Vagina (tissue), 2 donors: ENCODE measurements around the gene EPHA7. TPM values are rescaled to one million over a fixed set of nuclear protein-coding genes. Genes with fewer than 3 reads are reported as not detected.

Experiments
- DNase-seq, 2 donors: peaks; one replicate each; pipeline ENCODE4 v3.0.0-alpha.2; 2017; ENCODE audit errors: extremely low spot score in 2 of 2
- H3K27ac ChIP-seq: fragments of 200-600 bp; sonication (generic); one replicate; pipeline ENCODE4 v1.5.1; 2019
- H3K27me3 ChIP-seq: fragments of 200-600 bp; sonication (generic); one replicate; pipeline ENCODE4 v1.5.1; 2019
- H3K36me3 ChIP-seq, 2 donors: fragments of 200-600 bp; sonication (generic); one replicate each; pipeline ENCODE4 v1.5.1; 2017 to 2019
- H3K4me1 ChIP-seq: fragments of 200-600 bp; sonication (generic); one replicate; pipeline ENCODE4 v1.5.1; 2019
- H3K4me3 ChIP-seq, 2 donors: fragments of 200-600 bp; sonication (generic); 1 replicate in 1 of 2; 2 replicates in 1 of 2; pipeline ENCODE4 v1.5.1; 2016 to 2019
- H3K9me3 ChIP-seq: fragments of 200-600 bp; sonication (generic); one replicate; pipeline ENCODE4 v1.5.1; 2019
- CTCF ChIP-seq, 3 experiments: fragments of 450-650 bp in 2 of 3; fragments of 200-600 bp in 1 of 3; sonication (generic) in 1 of 3; IDR thresholded peaks; one replicate each; pipeline ENCODE4 v1.5.1; 2017 to 2019; ENCODE audit warnings: antibody characterized with exemption in 3 of 3, mild to moderate bottlenecking in 2 of 3, moderate library complexity in 2 of 3
- POLR2A ChIP-seq, 2 donors: fragments of 450-650 bp; IDR thresholded peaks; one replicate each; pipeline ENCODE4 v1.6.1; 2017; ENCODE audit warnings: antibody characterized with exemption in 2 of 2, mild to moderate bottlenecking in 2 of 2, moderate library complexity in 2 of 2
- POLR2AphosphoS5 ChIP-seq, 2 donors: sonication (generic); formaldehyde crosslinking; IDR thresholded peaks; one replicate each; pipeline ENCODE4 v1.9.0; 2017; ENCODE audit warnings: antibody characterized with exemption in 2 of 2, mild to moderate bottlenecking in 2 of 2, low read depth in 1 of 2; ENCODE audit not compliant: insufficient read depth in 1 of 2
- intact Hi-C: fragments of 100-400 bp; cut with DNase I; formaldehyde crosslinking; loops from one replicate; pipeline ENCODE4 v1.15.1; 2023
- total RNA-seq: library from RNA; depleted of rRNA; stranded (reverse); fragments of >200 nt; gene quantifications from one replicate; pipeline ENCODE4 v1.2.3, GENCODE V29; 2016

The EPHA7 gene
- total RNA-seq, 1 donor from 2014 or later = 2.7 TPM

- H3K27me3 ChIP-seq = no peaks in the 10 kb centered on the region
- intact Hi-C loops = no loop called here
- H3K4me1 ChIP-seq = no peaks in the 10 kb centered on the region
- no peaks in the 10 kb centered on the region for H3K9me3 ChIP-seq
- no peak overlapping the region for H3K4me3 ChIP-seq
- H3K36me3 ChIP-seq = no peaks in the 10 kb centered on the region
- no peak for DNase-seq
- H3K27ac ChIP-seq = no peak overlapping the region
- TF ChIP-seq CTCF (IDR thresholded peaks at IDR 0.05) = no peak
- no peak for TF ChIP-seq POLR2AphosphoS5 (IDR thresholded peaks at IDR 0.05; ENCODE audit: insufficient read depth in 1 of 2, low read depth in 1 of 2)
- no peak for TF ChIP-seq POLR2A (IDR thresholded peaks at IDR 0.05)
Measured at GRCh38 chr6:93304505-93304904, 114.9 kb downstream of the EPHA7 start.

GRCh38 chr6:93300661-93301060 lies 118.7 kb downstream of the EPHA7 start:
- intact Hi-C loops = no loop called here

GRCh38 chr6:93299622-93300021 lies 119.7 kb downstream of the EPHA7 start:
- no peak for DNase-seq
- H3K27me3 ChIP-seq = no peaks in the 10 kb centered on the region
- no peak overlapping the region for H3K4me3 ChIP-seq
- TF ChIP-seq CTCF (IDR thresholded peaks at IDR 0.05) (no peak), POLR2AphosphoS5 (IDR thresholded peaks at IDR 0.05; ENCODE audit: insufficient read depth in 1 of 2, low read depth in 1 of 2) (no peak), POLR2A (IDR thresholded peaks at IDR 0.05) (no peak)
- H3K27ac ChIP-seq = no peak overlapping the region
- intact Hi-C loops = no loop called here
- H3K4me1 ChIP-seq = no peaks in the 10 kb centered on the region
- no peaks in the 10 kb centered on the region for H3K9me3 ChIP-seq
- no peaks in the 10 kb centered on the region for H3K36me3 ChIP-seq

More at GRCh38 chr6:93300661-93301060, 118.7 kb downstream of the EPHA7 start:
- Histone ChIP-seq H3K36me3 (no peaks in the 10 kb centered on the region), H3K4me3 (no peak overlapping the region), H3K4me1 (no peaks in the 10 kb centered on the region), H3K27me3 (no peaks in the 10 kb centered on the region), H3K27ac (no peak overlapping the region), H3K9me3 (no peaks in the 10 kb centered on the region)
- no peak for DNase-seq
- TF ChIP-seq POLR2AphosphoS5 (IDR thresholded peaks at IDR 0.05; ENCODE audit: insufficient read depth in 1 of 2, low read depth in 1 of 2) = no peak
- TF ChIP-seq CTCF (IDR thresholded peaks at IDR 0.05) = no peak
- no peak for TF ChIP-seq POLR2A (IDR thresholded peaks at IDR 0.05)

- H3K36me3 ChIP-seq = no peaks in the 10 kb centered on the region
- H3K9me3 ChIP-seq = no peaks in the 10 kb centered on the region
- TF ChIP-seq CTCF (IDR thresholded peaks at IDR 0.05) = no peak
- TF ChIP-seq POLR2A (IDR thresholded peaks at IDR 0.05) = no peak
- TF ChIP-seq POLR2AphosphoS5 (IDR thresholded peaks at IDR 0.05; ENCODE audit: insufficient read depth in 1 of 2, low read depth in 1 of 2) = no peak
- DNase-seq = no peak
- no peaks in the 10 kb centered on the region for H3K27me3 ChIP-seq
- no peaks in the 10 kb centered on the region for H3K4me1 ChIP-seq
- no peak overlapping the region for H3K4me3 ChIP-seq
- intact Hi-C loops = no loop called here
- H3K27ac ChIP-seq = no peak overlapping the region
Measured at GRCh38 chr6:93295631-93296030, 123.7 kb downstream of the EPHA7 start.

GRCh38 chr6:93294879-93295278 lies 124.5 kb downstream of the EPHA7 start:
- H3K27ac ChIP-seq = no peak overlapping the region
- H3K36me3 ChIP-seq = no peaks in the 10 kb centered on the region
- TF ChIP-seq CTCF (IDR thresholded peaks at IDR 0.05) = no peak
- H3K4me3 ChIP-seq = no peak overlapping the region
- no peaks in the 10 kb centered on the region for H3K9me3 ChIP-seq
- intact Hi-C loops = no loop called here
- H3K27me3 ChIP-seq = no peaks in the 10 kb centered on the region
- DNase-seq = no peak
- no peaks in the 10 kb centered on the region for H3K4me1 ChIP-seq
